Liver (tissue), 9 donors: ENCODE data around the gene PZP. TPM values are rescaled to one million over a fixed set of nuclear protein-coding genes. Genes with fewer than 3 reads are reported as not detected.

Experiments used
- DNase-seq: peaks from one replicate; pipeline ENCODE4 v3.0.0-alpha.2; 2017; ENCODE audit warnings: low spot score
- H3K27ac ChIP-seq, 2 donors: one replicate each; pipeline ENCODE4 v1.7.0; 2013; ENCODE audit warnings: inconsistent platforms in 2 of 2, low read length in 2 of 2, control low read depth in 1 of 2, low read depth in 1 of 2, mild to moderate bottlenecking in 1 of 2
- H3K27me3 ChIP-seq, 4 donors: one replicate each; pipeline versions ENCODE4 v1.6.1 to v1.7.0; 2013; ENCODE audit warnings: low read length in 3 of 4, inconsistent platforms in 1 of 4, mild to moderate bottlenecking in 1 of 4, moderate library complexity in 1 of 4; ENCODE audit not compliant: control insufficient read depth in 4 of 4, insufficient read depth in 4 of 4
- H3K36me3 ChIP-seq, 4 donors: one replicate each; pipeline versions ENCODE4 v1.6.1 to v1.7.0; 2013; ENCODE audit warnings: low read length in 3 of 4, mild to moderate bottlenecking in 3 of 4, low read depth in 1 of 4, moderate library complexity in 1 of 4; ENCODE audit not compliant: control insufficient read depth in 4 of 4, insufficient read depth in 3 of 4
- H3K4me1 ChIP-seq, 4 donors: one replicate each; pipeline versions ENCODE4 v1.6.1 to v1.7.0; 2013; ENCODE audit warnings: low read length in 3 of 4, mild to moderate bottlenecking in 3 of 4, moderate library complexity in 1 of 4; ENCODE audit not compliant: control insufficient read depth in 4 of 4, insufficient read depth in 4 of 4
- H3K4me3 ChIP-seq, 3 donors: one replicate each; pipeline versions ENCODE4 v1.6.1 to v1.7.0; 2013; ENCODE audit warnings: low read length in 3 of 3, control low read depth in 1 of 3, low read depth in 1 of 3, mild to moderate bottlenecking in 1 of 3
- H3K9ac ChIP-seq, 2 donors: one replicate each; pipeline ENCODE4 v1.7.0; 2013; ENCODE audit warnings: low read length in 2 of 2, mild to moderate bottlenecking in 2 of 2, moderate library complexity in 2 of 2, control low read depth in 1 of 2, low read depth in 1 of 2
- H3K9me3 ChIP-seq, 4 donors: one replicate each; pipeline versions ENCODE4 v1.6.1 to v1.7.0; 2013; ENCODE audit warnings: low read length in 3 of 4; ENCODE audit not compliant: control insufficient read depth in 4 of 4
- ATF3 ChIP-seq: IDR thresholded peaks from 2 replicates; pipeline ENCODE4 v1.6.1; 2016; ENCODE audit warnings: antibody characterized with exemption
- CTCF ChIP-seq: fragments of 150-350 bp; IDR thresholded peaks from 2 replicates; pipeline ENCODE4 v1.5.1; 2017; ENCODE audit warnings: improper control_type of control experiment, low read depth, low read length; ENCODE audit not compliant: missing input control
- EGR1 ChIP-seq, 2 donors: IDR thresholded peaks; 2 replicates each; pipeline ENCODE4 v1.6.1; 2016 to 2018; ENCODE audit warnings: antibody characterized with exemption in 2 of 2, low read depth in 2 of 2
- FOXA1 ChIP-seq: IDR thresholded peaks from 2 replicates; pipeline ENCODE4 v1.6.1; 2016; ENCODE audit warnings: antibody characterized with exemption
- FOXA2 ChIP-seq: IDR thresholded peaks from 2 replicates; pipeline ENCODE4 v1.6.1; 2016; ENCODE audit warnings: antibody characterized with exemption
- GABPA ChIP-seq, 2 donors: IDR thresholded peaks in 1 of 2; conservative IDR thresholded peaks in 1 of 2; 2 replicates each; pipeline ENCODE4 v1.6.1; 2016; ENCODE audit warnings: antibody characterized with exemption in 2 of 2, mild to moderate bottlenecking in 1 of 2, moderate library complexity in 1 of 2
- HNF4A ChIP-seq, 2 donors: conservative IDR thresholded peaks; 2 replicates each; pipeline ENCODE4 v1.6.1; 2016; ENCODE audit warnings: antibody characterized with exemption in 2 of 2, mild to moderate bottlenecking in 2 of 2
- HNF4G ChIP-seq: IDR thresholded peaks from 2 replicates; pipeline ENCODE4 v1.6.1; 2016; ENCODE audit warnings: antibody characterized with exemption
- JUND ChIP-seq, 2 donors: IDR thresholded peaks; 2 replicates each; pipeline ENCODE4 v1.6.1; 2016; ENCODE audit warnings: antibody characterized with exemption in 2 of 2
- MAX ChIP-seq: IDR thresholded peaks from 2 replicates; pipeline ENCODE4 v1.6.1; 2016; ENCODE audit warnings: antibody characterized with exemption
- NR2F2 ChIP-seq: IDR thresholded peaks from 2 replicates; pipeline ENCODE4 v1.6.1; 2016; ENCODE audit warnings: antibody characterized with exemption
- RAD21 ChIP-seq, 2 donors: IDR thresholded peaks; 2 replicates each; pipeline ENCODE4 v1.6.1; 2016; ENCODE audit warnings: antibody characterized with exemption in 2 of 2, mild to moderate bottlenecking in 2 of 2
- REST ChIP-seq: IDR thresholded peaks from 2 replicates; pipeline ENCODE4 v1.6.1; 2016; ENCODE audit warnings: antibody characterized with exemption, mild to moderate bottlenecking
- RXRA ChIP-seq, 2 donors: IDR thresholded peaks; 2 replicates each; pipeline ENCODE4 v1.6.1; 2017 to 2018; ENCODE audit warnings: antibody characterized with exemption in 2 of 2, mild to moderate bottlenecking in 1 of 2
- SP1 ChIP-seq: IDR thresholded peaks from 2 replicates; pipeline ENCODE4 v1.6.1; 2018; ENCODE audit warnings: antibody characterized with exemption, mild to moderate bottlenecking
- TAF1 ChIP-seq: conservative IDR thresholded peaks from 2 replicates; pipeline ENCODE4 v1.6.1; 2016; ENCODE audit warnings: antibody characterized with exemption, mild to moderate bottlenecking
- YY1 ChIP-seq: IDR thresholded peaks from 2 replicates; pipeline ENCODE4 v1.6.1; 2016; ENCODE audit warnings: antibody characterized with exemption, mild to moderate bottlenecking
- ZBTB33 ChIP-seq: IDR thresholded peaks from 2 replicates; pipeline ENCODE4 v1.6.1; 2016; ENCODE audit warnings: antibody characterized with exemption
- WGBS: extraction: QIAGEN DNeasy Blood & Tissue Kit; methylation state at CpG from one replicate; pipeline ENCODE4 v1.1.7; 2013; 5-methylcytosine and 5-hydroxymethylcytosine counted together
- polyA plus RNA-seq, 2 donors: library from polyadenylated mRNA; stranded (reverse) in 1 of 2; unstranded in 1 of 2; fragments of 200-250 nt in 1 of 2; fragments of >200 nt in 1 of 2; fragmentation: Nextera tagmentation in 1 of 2; extraction: Ambion mirVana in 1 of 2; gene quantifications; one replicate each; pipeline versions ENCODE4 v1.2.1 to v1.2.3, GENCODE V29; 2013 to 2015
- total RNA-seq, 2 donors: library from RNA; depleted of rRNA; stranded (reverse); fragments of >200 nt; gene quantifications; one replicate each; pipeline ENCODE4 v1.2.3, GENCODE V29; 2014
- donor health status: healthy.
- donor health status: healthy.
- donor health status: healthy.
- donor health status: healthy.
- donor health status: healthy.

Gene PZP
- 10 to 100 TPM in 1 of 2 donors, under 1 TPM in 1; 0.05 to 18.7 TPM for total RNA-seq
- 1 to 10 TPM; 2.6 to 2.9 TPM for polyA plus RNA-seq

- WGBS: 95% methylated on average over 3 of the region's 3 CpGs
- DNase-seq: no peak
- Histone ChIP-seq H3K36me3 (peaks cover 0 to 2% (median 0%) of the 10 kb centered on the region in 4 donors), H3K27me3 (no peaks in the 10 kb centered on the region), H3K9me3 (peaks cover 0 to 1% (median 0%) of the 10 kb centered on the region in 4 donors), H3K4me1 (peaks cover 3 to 5% (median 4%) of the 10 kb centered on the region in 4 donors), H3K4me3 (peak within 1 kb of the TSS in 2 of 3 donors; percentile 82 to 93), H3K27ac (peak within 1 kb of the TSS; percentile 56 to 77), H3K9ac (peak within 1 kb of the TSS; percentile 48 to 85)
- TF ChIP-seq RXRA (IDR thresholded peaks at IDR 0.05) (peak; percentile 25 to 44), FOXA2 (no peak)
Observed at GRCh38 chr12:9208229-9208628, at the start of gene PZP. Gene PZP (minus strand): TSS chr12:9208395. CDS start chr12:9208341, 54 bp downstream.

- TF ChIP-seq JUND (IDR thresholded peaks at IDR 0.05): no peak
- no peak for TF ChIP-seq HNF4A (conservative IDR thresholded peaks at IDR 0.05)
- no peak for TF ChIP-seq MAX
- TF ChIP-seq FOXA2: no peak
- no peak for TF ChIP-seq SP1
- TF ChIP-seq ATF3: no peak
- no peak for TF ChIP-seq RAD21 (IDR thresholded peaks at IDR 0.05)
- no peak for TF ChIP-seq NR2F2
- no peak for TF ChIP-seq RXRA (IDR thresholded peaks at IDR 0.05)
- TF ChIP-seq ZBTB33: no peak
- no peak for TF ChIP-seq FOXA1
- TF ChIP-seq GABPA (IDR thresholded peaks at IDR 0.05 in 1 of 2, conservative IDR thresholded peaks at IDR 0.05 in 1 of 2): no peak
- TF ChIP-seq TAF1: no peak
- TF ChIP-seq HNF4G: no peak
- no peak for TF ChIP-seq EGR1 (IDR thresholded peaks at IDR 0.05; ENCODE audit: low read depth in 2 of 2)
- no peak for TF ChIP-seq YY1
- TF ChIP-seq CTCF: no peak
- TF ChIP-seq REST: no peak
- no peak for DNase-seq
- Histone ChIP-seq H3K27me3 (no peaks in the 10 kb centered on the region), H3K4me3 (no peak overlapping the region), H3K9ac (no peak overlapping the region), H3K36me3 (no peaks in the 10 kb centered on the region), H3K4me1 (no peaks in the 10 kb centered on the region), H3K27ac (no peak overlapping the region), H3K9me3 (peaks cover 0 to 3% (median 0%) of the 10 kb centered on the region in 4 donors)
- 79% methylated on average over 1 of the region's 1 CpG for WGBS
Observed at GRCh38 chr12:9256758-9257405, 48.7 kb upstream of the PZP start.
